ENCODE measurements around the gene KSR1.

Gene KSR1

DNA sequence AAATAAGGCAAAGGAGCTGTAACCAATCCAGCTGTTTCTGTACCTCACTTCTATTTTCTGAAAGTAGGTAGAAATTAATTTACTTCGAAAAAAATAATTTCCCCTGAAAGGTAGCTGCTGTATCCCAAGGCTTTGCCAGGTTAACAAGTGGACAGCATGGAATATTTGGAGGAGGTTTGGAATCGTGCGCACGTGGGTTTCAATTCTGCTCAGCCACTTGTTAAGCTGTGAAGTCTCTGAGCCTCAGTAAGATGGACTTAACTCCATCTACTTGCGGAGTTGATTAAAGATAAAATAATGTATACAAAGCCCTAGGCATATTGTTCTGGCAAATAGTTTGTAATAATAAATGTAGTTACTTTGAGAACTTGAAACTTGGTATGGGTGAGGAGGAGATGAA is 117.3 kb downstream of the KSR1 start:
- no peak for FAIRE-seq

DNA sequence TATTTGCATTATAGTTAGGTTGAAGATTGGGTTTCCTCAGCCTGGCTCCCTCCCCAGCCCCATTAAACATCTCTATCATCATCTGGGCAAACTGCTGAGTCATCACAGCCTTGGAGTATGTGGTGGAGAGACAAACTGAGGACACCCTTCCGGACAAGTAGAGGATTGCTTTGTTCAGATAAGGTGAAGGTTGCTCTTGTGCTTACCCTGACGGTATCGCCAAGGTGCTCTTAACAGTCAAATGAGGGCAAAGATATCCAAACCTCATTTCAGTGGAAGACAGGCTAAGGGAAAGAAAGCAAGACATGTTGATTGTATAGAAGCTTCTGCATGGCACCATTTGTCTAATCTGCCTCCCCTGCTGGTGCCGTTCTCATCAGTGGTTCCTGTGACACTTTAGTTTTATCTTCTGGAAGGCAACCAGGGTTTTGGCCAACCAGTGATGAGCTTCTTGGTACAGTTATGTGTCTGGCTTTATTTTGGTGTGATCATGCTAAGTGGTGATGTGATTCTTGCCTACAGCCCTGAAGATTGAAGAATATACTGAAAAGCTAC is 117.8 kb downstream of the KSR1 start:
- no peak for FAIRE-seq

DNA sequence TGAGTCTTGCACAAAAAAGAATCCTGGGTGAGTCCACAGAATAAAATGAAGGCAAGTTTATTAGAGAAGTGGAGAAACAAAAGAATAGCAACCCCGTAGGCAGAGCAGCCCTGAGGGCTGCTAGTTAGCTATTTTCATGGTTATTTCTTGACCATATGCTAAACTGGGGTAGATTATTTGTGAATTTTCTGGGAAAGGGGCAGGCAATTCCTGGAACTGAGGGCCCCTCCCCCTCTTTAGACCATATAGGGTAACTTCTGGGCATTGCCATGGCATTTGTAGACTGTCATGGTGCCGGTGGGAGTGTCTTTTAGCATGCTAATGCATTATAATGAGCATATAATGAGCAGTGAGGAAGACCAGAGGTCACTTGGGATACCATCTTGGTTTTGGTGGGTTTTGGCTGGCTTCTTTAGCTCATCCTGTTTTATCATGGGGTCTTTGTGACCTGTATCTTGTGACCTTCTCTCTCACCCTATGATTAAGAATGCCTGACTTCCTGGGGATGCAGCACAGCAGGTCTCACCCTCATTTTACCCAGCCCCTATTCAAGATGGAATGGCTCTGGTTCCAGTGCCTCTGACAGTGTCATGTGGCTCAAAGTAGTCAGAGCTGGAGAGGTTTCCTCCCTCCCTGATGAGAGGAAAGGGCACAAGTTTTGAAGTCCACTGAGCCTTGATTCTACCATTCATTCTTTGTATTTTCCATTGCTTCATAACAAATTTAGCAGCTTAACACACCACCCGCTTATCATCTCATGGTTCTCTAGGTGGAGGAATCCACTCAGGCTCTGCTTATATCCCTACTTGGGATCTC is 119.1 kb downstream of the KSR1 start:
- FAIRE-seq: no peak

DNA sequence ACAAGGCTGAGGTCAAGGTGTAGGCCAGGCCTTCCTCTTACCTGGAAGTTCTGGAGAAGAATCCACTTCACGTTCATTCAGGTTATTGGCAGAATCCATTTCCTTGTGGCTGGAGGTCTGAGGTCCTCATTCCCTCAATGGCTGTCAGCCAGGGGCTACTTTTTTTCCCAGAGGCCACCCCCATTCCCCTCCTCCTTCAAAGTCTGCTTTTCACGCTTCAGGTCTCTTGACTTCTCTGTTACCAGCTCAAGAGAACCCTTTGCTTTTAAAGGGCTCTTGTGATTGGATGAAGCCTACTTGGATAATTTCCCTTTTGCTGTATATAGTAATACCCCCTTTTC is 119.6 kb downstream of the KSR1 start:
- FAIRE-seq: no peak

DNA sequence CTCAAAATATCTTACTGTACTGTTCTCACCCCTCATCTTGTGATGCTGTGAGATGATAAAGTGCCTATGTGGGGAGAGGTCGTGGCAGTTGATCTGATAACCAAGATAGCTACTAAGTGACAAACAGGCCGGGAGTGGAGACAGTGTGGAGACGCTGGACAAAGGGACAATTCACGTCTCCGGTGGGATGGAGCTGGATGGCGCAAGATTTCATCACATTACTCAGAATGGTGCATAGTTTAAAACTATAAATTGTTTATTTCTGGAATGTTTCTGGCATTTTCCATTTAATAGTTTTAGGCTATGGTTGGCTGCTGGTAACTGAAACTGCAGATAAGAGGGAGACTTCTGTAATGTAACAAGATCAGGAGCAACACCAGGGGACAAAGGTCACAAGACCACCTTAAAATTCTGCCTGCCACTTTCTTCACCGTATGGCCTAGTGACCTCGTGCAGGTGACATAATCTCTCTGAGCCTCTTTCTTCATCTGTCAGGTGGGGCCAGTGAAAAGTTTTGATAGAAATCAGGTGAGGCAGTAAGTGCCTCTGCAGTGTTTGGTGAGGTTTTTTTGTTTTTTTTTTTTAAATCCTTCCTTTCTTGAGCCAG is 120.3 kb downstream of the KSR1 start:
- FAIRE-seq: no peak

DNA sequence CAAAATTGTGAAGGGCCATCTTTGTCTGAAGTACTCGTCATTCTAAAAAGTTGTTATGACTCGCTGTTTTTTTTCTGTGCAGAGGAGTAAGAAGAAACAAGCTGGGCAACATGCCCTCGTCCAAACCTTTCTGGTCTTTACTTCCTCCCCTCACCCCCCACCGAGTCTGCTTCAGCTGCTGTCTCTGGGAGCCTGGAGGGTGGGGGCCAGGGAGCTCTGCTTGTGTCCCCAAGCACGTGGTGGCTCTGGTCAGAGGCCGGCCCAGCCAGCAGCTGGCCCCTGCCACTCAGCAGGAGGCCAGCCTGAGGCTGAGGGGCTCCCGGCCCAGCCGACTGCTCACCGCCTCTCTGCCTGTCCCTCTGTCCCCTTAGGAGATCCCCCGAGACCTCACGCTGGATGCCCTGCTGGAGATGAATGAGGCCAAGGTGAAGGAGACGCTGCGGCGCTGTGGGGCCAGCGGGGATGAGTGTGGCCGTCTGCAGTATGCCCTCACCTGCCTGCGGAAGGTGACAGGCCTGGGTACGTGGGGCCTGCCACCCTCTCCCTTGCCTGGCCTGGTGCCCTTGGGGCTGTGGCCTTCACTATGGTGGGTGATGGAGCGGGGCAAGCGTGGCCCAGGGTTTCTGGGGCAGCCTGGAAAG is 121.0 kb downstream of the KSR1 start:
- no peak for FAIRE-seq

DNA sequence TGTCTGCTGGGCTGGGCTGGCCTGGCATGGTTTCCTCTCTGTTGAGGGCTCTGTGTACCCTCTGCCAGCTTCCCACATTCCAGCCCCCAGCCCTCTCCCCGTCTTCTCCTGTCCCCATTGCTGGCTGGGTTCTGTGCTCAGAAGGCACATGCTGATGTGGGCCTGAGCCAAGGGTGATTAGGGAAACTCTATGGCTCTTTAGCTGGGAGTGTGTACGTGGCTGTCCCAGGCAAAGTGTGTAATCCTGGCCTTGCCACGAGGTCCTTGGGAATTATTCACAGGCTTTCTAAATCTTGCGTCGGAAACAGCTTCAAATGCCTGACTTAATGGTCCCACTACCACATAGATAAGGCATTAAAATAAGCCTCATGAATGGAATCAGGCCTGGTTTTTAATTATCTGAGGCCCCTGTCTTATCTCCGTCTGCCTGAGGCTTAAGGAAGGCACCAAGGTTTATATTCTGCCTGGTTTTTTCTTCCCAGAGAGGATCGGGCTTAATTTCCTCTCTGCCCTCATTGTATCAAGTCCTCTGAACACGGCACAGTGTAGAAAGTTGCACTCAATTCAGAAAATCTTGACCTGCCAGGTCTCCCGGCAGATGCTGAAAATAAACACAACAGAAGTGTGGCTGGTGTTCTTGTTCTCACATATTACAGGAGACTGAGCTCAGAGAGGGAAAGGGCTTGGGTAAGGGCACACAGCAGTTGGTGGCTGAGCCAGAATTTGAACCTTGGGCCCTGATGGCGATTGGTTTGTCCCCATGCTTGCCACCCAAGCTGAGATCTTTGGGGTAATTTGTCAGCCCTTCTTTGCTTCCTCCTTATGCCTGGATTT is 121.9 kb downstream of the KSR1 start:
- no peak for FAIRE-seq

DNA sequence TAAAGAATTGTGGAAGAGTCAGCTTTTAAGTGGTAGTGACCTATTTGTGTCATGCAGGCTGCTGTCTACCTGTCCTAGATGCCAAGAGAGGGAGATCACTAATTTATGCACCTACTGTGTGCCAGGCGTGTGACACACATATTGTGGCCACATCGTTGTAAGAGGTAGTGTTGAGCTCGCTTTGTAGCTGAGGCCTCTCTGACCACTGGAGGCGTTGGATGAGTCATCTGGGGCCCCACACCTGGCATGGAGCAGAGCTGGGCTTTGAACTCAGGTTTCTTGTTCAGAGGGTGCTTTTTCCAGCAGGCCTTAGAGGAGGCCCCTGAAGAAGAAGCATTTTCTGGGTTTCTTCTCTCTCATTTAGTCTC is 122.5 kb downstream of the KSR1 start:
- FAIRE-seq: no peak

DNA sequence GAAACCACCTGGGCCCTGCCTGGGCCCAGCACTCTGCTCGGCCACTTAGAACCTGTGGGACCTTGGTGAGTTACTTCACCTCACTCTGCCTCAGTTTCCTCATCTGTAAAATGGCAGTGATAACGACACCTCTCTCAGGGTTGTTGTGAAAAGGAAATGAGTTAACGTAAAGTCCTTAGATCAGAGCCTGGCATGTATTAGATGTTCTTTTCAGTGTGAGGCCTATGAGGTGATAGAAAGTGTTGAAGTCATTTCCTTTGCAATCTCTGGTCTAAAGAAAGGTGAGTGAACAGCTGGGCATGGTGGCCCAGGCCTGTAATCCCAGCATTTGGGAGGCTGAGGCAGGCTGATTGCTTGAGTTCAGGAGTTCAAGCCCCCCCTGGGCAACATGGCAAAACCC is 123.1 kb downstream of the KSR1 start:
- FAIRE-seq: no peak

DNA sequence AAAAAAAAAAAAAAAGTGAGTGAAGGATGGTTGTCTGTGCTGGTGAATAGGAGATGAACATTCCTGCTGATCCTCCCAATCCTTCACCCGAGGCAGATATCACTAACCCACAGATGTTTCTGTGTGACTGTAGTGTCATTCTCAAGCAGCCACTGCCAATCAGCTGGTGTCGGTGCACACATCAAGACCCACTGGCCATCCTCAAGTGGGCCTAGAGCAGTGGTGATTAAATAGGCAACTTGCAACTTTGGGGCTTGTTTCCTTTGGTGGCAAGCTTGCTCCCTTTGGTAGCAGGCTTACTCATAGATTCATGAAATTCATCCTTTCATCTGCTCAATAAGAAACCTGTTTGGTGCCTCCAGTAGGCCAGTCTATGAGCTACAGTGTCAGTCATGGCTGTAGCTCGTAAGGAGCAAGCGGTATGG is 123.7 kb downstream of the KSR1 start:
- FAIRE-seq: no peak

DNA sequence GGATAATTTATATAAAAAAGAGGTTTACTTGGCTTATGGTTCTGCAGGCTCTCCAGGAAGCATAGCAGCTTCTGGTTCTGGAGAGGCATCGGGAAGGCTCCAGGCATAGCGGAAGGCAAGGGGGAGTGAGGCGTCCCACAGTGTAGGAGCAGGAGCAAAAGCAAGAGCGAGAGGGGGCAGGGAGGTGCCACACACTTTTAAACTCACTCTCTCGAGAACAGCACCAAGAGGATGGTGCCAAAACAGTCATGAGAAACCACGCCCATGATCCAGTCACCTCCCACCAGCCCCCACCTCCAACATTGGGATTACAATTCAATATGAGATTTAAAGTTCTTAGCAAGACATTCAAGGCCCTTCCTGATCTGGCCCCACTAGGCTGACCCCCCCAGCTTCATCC is 124.8 kb downstream of the KSR1 start:
- FAIRE-seq: no peak

DNA sequence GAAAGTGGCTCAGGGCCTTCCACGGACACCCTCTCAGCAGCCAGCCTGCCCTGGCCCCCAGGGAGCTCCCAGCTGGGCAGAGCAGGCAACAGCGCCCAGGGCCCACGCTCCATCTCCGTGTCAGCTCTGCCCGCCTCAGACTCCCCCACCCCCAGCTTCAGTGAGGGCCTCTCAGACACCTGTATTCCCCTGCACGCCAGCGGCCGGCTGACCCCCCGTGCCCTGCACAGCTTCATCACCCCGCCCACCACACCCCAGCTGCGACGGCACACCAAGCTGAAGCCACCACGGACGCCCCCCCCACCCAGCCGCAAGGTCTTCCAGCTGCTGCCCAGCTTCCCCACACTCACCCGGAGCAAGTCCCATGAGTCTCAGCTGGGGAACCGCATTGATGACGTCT is 126.4 kb downstream of the KSR1 start:
- FAIRE-seq: no peak

DNA sequence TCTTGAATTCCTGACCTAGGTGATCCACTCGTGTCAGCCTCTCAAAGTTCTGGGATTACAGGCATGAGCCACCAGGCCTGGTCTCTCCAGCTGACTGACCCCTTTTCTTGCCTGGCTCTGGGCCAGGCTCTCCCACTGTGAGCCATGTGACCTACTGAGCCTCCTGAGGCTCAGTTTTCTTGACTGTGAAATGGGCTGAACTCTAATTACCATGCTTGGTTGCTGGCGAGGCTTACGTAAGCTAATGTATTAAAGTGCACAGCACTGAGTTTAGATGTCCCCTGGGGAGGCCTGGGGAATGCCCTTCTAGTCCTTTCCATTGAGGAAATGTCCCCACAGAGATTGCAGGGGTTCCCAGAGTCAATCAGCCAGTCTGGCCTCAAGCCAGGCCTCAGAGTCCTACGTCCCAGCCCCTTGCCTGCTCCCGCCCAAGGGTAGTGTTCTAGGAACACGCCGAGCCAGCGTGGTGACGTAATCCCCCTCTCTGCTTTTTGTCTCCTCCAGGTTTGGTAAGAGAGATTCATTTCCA is 129.0 kb downstream of the KSR1 start:
- FAIRE-seq: no peak

DNA sequence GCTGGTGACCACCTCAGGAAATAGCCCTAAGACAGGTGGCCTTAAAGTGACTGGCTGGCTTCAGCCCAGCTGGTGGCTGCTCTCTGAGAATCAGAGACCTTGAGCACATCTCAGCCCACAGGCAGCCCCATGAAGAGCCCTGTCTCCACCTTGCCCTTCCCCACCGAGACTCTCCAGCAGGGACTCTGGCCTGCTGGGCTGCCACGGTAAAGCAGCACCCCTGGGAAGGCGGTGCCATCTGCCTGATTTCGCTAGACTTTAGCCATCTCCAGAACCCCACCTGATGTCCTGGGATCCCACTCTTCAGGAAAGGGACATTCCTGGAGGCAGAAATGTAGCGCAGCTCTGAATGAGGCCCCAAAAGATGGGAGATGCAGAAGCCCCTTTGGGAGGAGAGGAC is 129.5 kb downstream of the KSR1 start:
- no peak for FAIRE-seq

DNA sequence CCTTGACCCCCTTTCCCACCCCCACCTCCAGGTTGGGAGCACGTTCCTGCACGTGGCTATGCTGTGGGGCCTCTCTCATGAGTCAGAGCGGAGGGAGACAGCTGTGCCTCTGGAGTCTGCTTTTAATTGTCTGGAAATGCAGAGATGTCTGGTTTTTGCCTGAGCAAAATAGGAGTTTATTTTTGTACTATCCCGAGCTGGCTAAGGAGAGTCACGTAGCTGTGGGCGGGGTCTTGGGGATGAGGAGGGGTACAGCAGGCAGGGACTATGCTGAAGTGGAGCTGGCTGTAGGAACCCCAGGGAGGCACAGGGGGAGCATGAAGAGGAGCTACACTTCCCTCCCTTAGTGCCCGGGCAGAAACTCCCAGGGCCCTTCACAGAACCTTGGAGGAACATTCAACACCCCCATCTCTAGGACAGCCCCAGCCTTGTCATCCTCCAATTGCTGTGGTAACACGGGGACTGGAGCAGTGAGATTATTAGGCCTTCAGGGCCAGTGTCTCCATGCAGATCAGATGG is 130.0 kb downstream of the KSR1 start:
- FAIRE-seq: no peak

DNA sequence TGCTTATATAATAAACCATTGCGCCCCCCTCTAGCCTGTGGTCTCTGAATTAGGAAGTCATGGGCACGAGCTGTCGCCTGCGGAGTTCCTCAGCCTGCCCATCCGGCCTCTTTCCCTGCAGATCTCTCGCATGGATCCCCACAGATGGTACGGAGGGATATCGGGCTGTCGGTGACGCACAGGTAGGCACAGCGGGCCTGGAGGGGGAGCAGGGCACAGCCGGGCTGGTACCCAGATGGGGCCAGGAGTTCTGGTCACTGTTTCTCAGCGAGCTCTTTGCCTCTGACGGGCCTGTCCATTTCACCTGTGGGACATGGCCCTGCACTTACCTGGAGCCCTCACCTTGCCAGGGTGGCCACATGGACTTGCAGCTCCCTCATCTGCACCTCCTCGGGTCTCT is 132.1 kb downstream of the KSR1 start:
- FAIRE-seq: no peak

DNA sequence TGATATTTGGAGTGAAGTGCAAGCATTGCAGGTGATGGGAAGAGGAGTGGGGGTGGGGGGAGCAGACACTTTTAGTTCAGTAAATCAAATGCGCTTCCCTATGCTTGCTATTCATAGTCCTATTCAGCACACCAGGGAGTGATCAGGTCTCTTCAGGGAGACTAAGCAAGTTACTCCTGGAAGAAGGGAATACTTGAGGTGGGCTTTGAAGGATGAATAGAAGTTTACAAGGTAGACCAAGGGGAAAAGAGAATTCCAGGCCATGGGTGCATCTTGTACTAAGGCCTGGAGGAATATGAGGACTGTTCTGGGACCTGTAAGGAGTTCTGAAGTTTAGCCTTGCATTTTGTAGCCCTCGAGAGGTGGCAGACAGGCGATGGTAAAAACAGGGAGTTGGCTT is 134.6 kb downstream of the KSR1 start:
- no peak for FAIRE-seq

DNA sequence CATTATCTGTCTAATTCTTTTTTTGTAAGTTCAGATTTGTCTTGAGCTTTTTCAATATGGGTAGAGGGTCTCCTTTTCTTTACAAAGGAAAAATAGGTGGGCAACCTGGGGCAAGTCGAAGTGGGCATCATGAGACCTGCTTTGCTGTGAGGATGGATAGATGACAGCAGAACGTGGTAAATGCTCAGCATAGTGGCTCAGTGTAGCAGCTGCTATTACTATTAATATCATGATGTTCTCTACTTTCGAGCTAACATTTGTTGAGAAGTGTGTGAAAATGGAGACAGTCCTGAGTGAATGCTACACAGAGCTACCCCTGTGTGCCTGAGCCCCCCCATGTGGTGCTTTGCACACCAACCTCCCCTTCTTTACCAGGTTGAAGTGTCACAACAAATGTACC is 135.7 kb downstream of the KSR1 start:
- FAIRE-seq: no peak

DNA sequence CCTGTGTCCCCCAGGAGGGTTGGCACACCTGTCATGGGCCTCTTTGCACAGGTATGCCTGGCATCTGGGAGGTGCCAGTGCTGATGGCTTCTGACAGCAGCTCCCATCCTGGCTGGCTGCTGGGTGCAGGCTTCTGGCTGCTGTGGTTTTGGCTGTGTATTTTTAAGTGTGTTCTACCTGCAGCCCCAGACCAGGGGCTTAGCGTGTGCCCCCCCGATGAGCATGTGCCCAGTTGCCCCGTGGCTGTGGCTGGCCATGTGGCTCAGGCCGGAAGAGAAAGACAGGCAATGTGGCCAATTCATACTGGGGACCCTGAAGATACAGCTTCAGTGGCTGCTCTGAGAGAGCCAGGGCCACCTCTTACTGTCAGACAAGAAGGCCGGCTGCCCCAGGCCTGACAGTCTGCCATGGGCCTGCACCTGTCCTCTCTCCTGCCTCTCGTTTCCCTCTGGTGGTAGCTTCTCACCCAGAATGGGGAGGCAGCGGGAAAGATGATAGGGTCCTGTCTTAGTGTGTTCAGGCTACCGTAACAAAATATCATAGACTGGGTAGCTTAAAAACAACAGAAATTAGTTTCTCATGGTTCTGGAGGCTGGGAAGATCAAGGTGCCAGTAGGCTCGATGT is 137.1 kb downstream of the KSR1 start:
- FAIRE-seq: no peak

DNA sequence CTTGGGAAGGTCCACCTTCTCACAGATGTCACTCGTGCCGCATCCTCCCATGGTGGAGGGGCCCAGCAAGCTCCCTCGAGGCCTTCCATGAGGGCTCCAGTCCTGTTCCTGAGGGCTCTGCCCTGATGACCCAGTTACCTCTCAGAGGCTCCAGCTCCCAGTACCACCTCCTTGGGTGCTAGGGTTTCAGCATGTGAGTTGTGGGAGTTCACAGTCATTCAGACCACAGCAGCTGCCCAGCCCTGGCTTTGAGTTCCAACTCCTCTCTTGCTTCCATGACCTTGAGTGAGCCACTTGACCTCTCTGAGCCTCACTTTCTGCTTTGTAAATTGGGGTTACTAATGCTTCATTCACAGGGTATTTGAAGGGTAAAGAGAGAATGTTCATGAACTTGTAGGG is 137.6 kb downstream of the KSR1 start:
- FAIRE-seq: no peak

DNA sequence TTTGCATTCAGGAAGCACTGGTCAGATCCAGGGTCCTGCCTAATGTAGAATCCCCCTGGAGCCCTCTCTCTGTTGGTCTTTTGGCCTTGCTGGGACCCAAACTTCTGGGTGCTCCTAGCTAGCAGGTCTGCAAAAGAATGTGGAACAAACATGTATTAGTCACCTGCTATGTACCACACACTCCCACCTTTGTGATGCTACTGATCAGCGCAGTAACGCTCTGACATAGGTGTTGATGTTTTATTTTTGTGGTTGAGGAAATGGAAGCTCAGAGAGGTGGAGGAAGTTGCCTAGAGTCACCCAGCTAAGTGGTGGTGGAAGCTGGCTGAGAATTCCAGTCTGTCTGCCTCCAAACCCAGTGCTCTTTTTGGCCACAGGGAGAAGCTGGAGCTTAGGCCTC is 139.0 kb downstream of the KSR1 start:
- no peak for FAIRE-seq

DNA sequence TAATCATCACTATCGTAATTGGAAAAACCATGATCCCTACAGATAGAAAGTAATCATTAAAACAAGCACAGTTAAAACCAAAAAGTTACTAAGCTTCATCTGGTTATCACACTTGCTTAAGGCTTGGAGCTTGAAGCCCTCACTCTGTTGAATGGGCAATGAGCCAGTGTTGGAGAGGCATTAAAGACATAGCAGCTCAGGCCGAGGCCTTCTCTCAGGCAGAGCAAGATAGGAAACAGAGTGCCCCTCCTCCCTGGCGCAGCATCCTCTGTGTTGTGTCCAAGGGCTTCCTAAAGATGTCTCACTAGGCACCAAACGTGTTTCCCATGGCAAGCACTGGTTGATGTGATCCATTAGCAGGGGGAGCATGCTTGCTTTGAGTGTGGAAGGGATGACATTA is 139.8 kb downstream of the KSR1 start:
- no peak for FAIRE-seq

Data from colon (tissue), 2 donors.